ENCODE measurements around the gene MRPL55.

DNA sequence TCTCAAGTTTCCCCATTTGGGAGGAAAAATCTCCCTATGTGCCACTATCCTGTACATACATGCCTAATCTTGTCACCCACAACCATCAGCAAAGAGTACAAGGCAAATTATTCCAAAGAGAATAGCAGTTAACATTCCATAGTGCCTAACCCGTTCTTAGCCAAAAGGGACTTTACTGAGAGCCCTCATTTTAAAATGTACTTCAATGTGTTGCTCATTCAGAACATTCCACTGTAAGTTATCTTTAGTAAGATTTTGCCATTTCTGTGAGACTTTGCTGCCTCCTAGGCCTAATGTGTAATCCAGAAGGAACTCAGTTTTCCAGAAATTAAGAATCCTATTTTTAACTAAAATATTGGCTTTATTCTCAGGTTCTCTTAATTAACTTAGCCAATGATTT is 11.3 kb upstream of the MRPL55 start:
- TF ChIP-seq, protein P1, sequence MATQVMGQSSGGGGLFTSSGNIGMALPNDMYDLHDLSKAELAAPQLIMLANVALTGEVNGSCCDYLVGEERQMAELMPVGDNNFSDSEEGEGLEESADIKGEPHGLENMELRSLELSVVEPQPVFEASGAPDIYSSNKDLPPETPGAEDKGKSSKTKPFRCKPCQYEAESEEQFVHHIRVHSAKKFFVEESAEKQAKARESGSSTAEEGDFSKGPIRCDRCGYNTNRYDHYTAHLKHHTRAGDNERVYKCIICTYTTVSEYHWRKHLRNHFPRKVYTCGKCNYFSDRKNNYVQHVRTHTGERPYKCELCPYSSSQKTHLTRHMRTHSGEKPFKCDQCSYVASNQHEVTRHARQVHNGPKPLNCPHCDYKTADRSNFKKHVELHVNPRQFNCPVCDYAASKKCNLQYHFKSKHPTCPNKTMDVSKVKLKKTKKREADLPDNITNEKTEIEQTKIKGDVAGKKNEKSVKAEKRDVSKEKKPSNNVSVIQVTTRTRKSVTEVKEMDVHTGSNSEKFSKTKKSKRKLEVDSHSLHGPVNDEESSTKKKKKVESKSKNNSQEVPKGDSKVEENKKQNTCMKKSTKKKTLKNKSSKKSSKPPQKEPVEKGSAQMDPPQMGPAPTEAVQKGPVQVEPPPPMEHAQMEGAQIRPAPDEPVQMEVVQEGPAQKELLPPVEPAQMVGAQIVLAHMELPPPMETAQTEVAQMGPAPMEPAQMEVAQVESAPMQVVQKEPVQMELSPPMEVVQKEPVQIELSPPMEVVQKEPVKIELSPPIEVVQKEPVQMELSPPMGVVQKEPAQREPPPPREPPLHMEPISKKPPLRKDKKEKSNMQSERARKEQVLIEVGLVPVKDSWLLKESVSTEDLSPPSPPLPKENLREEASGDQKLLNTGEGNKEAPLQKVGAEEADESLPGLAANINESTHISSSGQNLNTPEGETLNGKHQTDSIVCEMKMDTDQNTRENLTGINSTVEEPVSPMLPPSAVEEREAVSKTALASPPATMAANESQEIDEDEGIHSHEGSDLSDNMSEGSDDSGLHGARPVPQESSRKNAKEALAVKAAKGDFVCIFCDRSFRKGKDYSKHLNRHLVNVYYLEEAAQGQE (IDR thresholded peaks at IDR 0.05; ENCODE audit: low read depth): no peak
- no peak for TF ChIP-seq EGR1 (IDR thresholded peaks at IDR 0.05)
- TF ChIP-seq FOXM1 (IDR thresholded peaks at IDR 0.05; ENCODE audit: borderline replicate concordance, low read depth): no peak
- TF ChIP-seq, protein P2, sequence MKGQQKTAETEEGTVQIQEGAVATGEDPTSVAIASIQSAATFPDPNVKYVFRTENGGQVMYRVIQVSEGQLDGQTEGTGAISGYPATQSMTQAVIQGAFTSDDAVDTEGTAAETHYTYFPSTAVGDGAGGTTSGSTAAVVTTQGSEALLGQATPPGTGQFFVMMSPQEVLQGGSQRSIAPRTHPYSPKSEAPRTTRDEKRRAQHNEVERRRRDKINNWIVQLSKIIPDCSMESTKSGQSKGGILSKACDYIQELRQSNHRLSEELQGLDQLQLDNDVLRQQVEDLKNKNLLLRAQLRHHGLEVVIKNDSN (IDR thresholded peaks at IDR 0.05): no peak
- no peak for TF ChIP-seq CEBPB (IDR thresholded peaks at IDR 0.05)
- TF ChIP-seq TCF12 (IDR thresholded peaks at IDR 0.05; ENCODE audit: low read depth): no peak
- TF ChIP-seq EP300 (IDR thresholded peaks at IDR 0.05; ENCODE audit: borderline replicate concordance): no peak
- TF ChIP-seq TAF1 (IDR thresholded peaks at IDR 0.05; ENCODE audit: low read depth): no peak
- TF ChIP-seq, protein P3, sequence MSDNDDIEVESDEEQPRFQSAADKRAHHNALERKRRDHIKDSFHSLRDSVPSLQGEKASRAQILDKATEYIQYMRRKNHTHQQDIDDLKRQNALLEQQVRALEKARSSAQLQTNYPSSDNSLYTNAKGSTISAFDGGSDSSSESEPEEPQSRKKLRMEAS (IDR thresholded peaks at IDR 0.05): no peak
- no peak for TF ChIP-seq YY1 (IDR thresholded peaks at IDR 0.05; ENCODE audit: low read depth)
- no peak for TF ChIP-seq RAD21 (IDR thresholded peaks at IDR 0.05; ENCODE audit: low read depth)
- no peak for TF ChIP-seq CREB1 (IDR thresholded peaks at IDR 0.05; ENCODE audit: low read depth)
- no peak for TF ChIP-seq TEAD4 (IDR thresholded peaks at IDR 0.05)
